Measurements from ENCODE around the gene CCDC97. TPM values are rescaled to one million over a fixed set of nuclear protein-coding genes. Genes with fewer than 3 reads are reported as not detected.

CCDC97 gene
- total RNA-seq, 1 donor from 2014 or later: 18.1 TPM

- Mint-ChIP-seq H3K9me3 (ENCODE audit: unreplicated experiment) (no peaks in the 10 kb centered on the region), H3K27ac (ENCODE audit: unreplicated experiment) (peak overlapping the region; percentile 99), H3K4me3 (ENCODE audit: unreplicated experiment) (peak overlapping the region; percentile 75), H3K27me3 (ENCODE audit: low read depth, unreplicated experiment) (no peaks in the 10 kb centered on the region), H3K4me1 (ENCODE audit: low read depth, unreplicated experiment) (peaks cover 54% of the 10 kb centered on the region), H3K36me3 (ENCODE audit: low read depth, unreplicated experiment) (peaks cover 12% of the 10 kb centered on the region)
- Histone ChIP-seq H3K79me2 (ENCODE audit: insufficient read depth, low read length) (peaks cover 9% of the 10 kb centered on the region), H3K9ac (ENCODE audit: low read length) (peak overlapping the region; percentile 92), H2AFZ (ENCODE audit: low read depth, low read length) (no peak overlapping the region), H3K9me3 (ENCODE audit: insufficient read depth, low read depth, low read length) (no peaks in the 10 kb centered on the region), H3K4me2 (ENCODE audit: low read length) (peak overlapping the region; percentile 80), H3K27me3 (ENCODE audit: insufficient read depth, low read length) (no peaks in the 10 kb centered on the region), H3K4me3 (ENCODE audit: insufficient read depth, low read depth, low read length) (peak overlapping the region; percentile 17), H3K4me1 (ENCODE audit: insufficient read depth, low read length) (peaks cover 67% of the 10 kb centered on the region), H4K20me1 (ENCODE audit: insufficient read depth, low read length) (peaks cover 31% of the 10 kb centered on the region), H3K27ac (ENCODE audit: low read depth, low read length) (peak overlapping the region; percentile 100), H3K36me3 (ENCODE audit: insufficient read depth, low read length) (peaks cover 14% of the 10 kb centered on the region)
- DNase-seq (ENCODE audit: low read depth) (no peak), FAIRE-seq (no peak)
- TF ChIP-seq CTCF (IDR thresholded peaks at IDR 0.05; ENCODE audit: insufficient read depth, low read depth, low read length) (no peak), EZH2 (IDR thresholded peaks at IDR 0.05; ENCODE audit: insufficient read depth, low read length) (no peak)
These were observed 12.5 kb downstream of the CCDC97 start for GRCh38 chr19:41322451-41322850.

GRCh38 chr19:41323023-41323422 is 13.1 kb downstream of the CCDC97 start:
- H3K4me3 Mint-ChIP-seq (ENCODE audit: unreplicated experiment): peak overlapping the region; percentile 75
- H3K27ac Mint-ChIP-seq (ENCODE audit: unreplicated experiment): peak overlapping the region; percentile 99
- H3K4me2 ChIP-seq (ENCODE audit: low read length): peak overlapping the region; percentile 80
- H3K9me3 Mint-ChIP-seq (ENCODE audit: unreplicated experiment): no peaks in the 10 kb centered on the region
- peaks cover 31% of the 10 kb centered on the region for H4K20me1 ChIP-seq (ENCODE audit: insufficient read depth, low read length)
- peaks cover 10% of the 10 kb centered on the region for H3K79me2 ChIP-seq (ENCODE audit: insufficient read depth, low read length)
- DNase-seq (ENCODE audit: low read depth): peak; percentile 68
- H3K27ac ChIP-seq (ENCODE audit: low read depth, low read length): peak overlapping the region; percentile 100
- TF ChIP-seq CTCF (IDR thresholded peaks at IDR 0.05; ENCODE audit: insufficient read depth, low read depth, low read length) (no peak), EZH2 (IDR thresholded peaks at IDR 0.05; ENCODE audit: insufficient read depth, low read length) (no peak)
- FAIRE-seq: no peak
- peak overlapping the region; percentile 92 for H3K9ac ChIP-seq (ENCODE audit: low read length)
- H3K36me3 Mint-ChIP-seq (ENCODE audit: low read depth, unreplicated experiment): peaks cover 13% of the 10 kb centered on the region
- no peaks in the 10 kb centered on the region for H3K27me3 Mint-ChIP-seq (ENCODE audit: low read depth, unreplicated experiment)
- H3K9me3 ChIP-seq (ENCODE audit: insufficient read depth, low read depth, low read length): no peaks in the 10 kb centered on the region
- peaks cover 14% of the 10 kb centered on the region for H3K36me3 ChIP-seq (ENCODE audit: insufficient read depth, low read length)
- H3K4me1 ChIP-seq (ENCODE audit: insufficient read depth, low read length): peaks cover 71% of the 10 kb centered on the region
- H3K27me3 ChIP-seq (ENCODE audit: insufficient read depth, low read length): no peaks in the 10 kb centered on the region
- H3K4me1 Mint-ChIP-seq (ENCODE audit: low read depth, unreplicated experiment): peaks cover 57% of the 10 kb centered on the region
- peak overlapping the region; percentile 32 for H3K4me3 ChIP-seq (ENCODE audit: insufficient read depth, low read depth, low read length)
- no peak overlapping the region for H2AFZ ChIP-seq (ENCODE audit: low read depth, low read length)

GRCh38 chr19:41323430-41324125 is 13.6 kb downstream of the CCDC97 start:
- Histone ChIP-seq H3K36me3 (ENCODE audit: insufficient read depth, low read length) (peaks cover 14% of the 10 kb centered on the region), H3K27ac (ENCODE audit: low read depth, low read length) (peak overlapping the region; percentile 100), H3K27me3 (ENCODE audit: insufficient read depth, low read length) (no peaks in the 10 kb centered on the region), H3K9me3 (ENCODE audit: insufficient read depth, low read depth, low read length) (no peaks in the 10 kb centered on the region), H3K79me2 (ENCODE audit: insufficient read depth, low read length) (peaks cover 10% of the 10 kb centered on the region), H2AFZ (ENCODE audit: low read depth, low read length) (no peak overlapping the region), H3K4me2 (ENCODE audit: low read length) (peak overlapping the region; percentile 80), H4K20me1 (ENCODE audit: insufficient read depth, low read length) (peaks cover 30% of the 10 kb centered on the region), H3K9ac (ENCODE audit: low read length) (peak overlapping the region; percentile 95), H3K4me1 (ENCODE audit: insufficient read depth, low read length) (peaks cover 77% of the 10 kb centered on the region), H3K4me3 (ENCODE audit: insufficient read depth, low read depth, low read length) (peak overlapping the region; percentile 32)
- no peak for FAIRE-seq
- DNase-seq (ENCODE audit: low read depth): peak; percentile 96
- Mint-ChIP-seq H3K9me3 (ENCODE audit: unreplicated experiment) (no peaks in the 10 kb centered on the region), H3K4me1 (ENCODE audit: low read depth, unreplicated experiment) (peaks cover 63% of the 10 kb centered on the region), H3K4me3 (ENCODE audit: unreplicated experiment) (peak overlapping the region; percentile 75), H3K36me3 (ENCODE audit: low read depth, unreplicated experiment) (peaks cover 16% of the 10 kb centered on the region), H3K27ac (ENCODE audit: unreplicated experiment) (peak overlapping the region; percentile 99), H3K27me3 (ENCODE audit: low read depth, unreplicated experiment) (no peaks in the 10 kb centered on the region)
- TF ChIP-seq EZH2 (IDR thresholded peaks at IDR 0.05; ENCODE audit: insufficient read depth, low read length): no peak
- no peak for TF ChIP-seq CTCF (IDR thresholded peaks at IDR 0.05; ENCODE audit: insufficient read depth, low read depth, low read length)
